ENCODE measurements around the gene ISOC2. TPM values are rescaled to one million over a fixed set of nuclear protein-coding genes. Genes with fewer than 3 reads are reported as not detected.

The ISOC2 gene
- total RNA-seq, 1 donor from 2014 or later = 58.7 TPM

- H3K4me3 ChIP-seq (ENCODE audit: low read depth, low read length) = peak overlapping the region; percentile 33
- TF ChIP-seq, protein P1, sequence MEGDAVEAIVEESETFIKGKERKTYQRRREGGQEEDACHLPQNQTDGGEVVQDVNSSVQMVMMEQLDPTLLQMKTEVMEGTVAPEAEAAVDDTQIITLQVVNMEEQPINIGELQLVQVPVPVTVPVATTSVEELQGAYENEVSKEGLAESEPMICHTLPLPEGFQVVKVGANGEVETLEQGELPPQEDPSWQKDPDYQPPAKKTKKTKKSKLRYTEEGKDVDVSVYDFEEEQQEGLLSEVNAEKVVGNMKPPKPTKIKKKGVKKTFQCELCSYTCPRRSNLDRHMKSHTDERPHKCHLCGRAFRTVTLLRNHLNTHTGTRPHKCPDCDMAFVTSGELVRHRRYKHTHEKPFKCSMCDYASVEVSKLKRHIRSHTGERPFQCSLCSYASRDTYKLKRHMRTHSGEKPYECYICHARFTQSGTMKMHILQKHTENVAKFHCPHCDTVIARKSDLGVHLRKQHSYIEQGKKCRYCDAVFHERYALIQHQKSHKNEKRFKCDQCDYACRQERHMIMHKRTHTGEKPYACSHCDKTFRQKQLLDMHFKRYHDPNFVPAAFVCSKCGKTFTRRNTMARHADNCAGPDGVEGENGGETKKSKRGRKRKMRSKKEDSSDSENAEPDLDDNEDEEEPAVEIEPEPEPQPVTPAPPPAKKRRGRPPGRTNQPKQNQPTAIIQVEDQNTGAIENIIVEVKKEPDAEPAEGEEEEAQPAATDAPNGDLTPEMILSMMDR (conservative IDR thresholded peaks at IDR 0.05; ENCODE audit: low read depth, low read length) = no peak
- DNase-seq (ENCODE audit: low read depth) = no peak
These were observed 32.3 kb upstream of the ISOC2 start for GRCh38 chr19:55493645-55494171.

DNA sequence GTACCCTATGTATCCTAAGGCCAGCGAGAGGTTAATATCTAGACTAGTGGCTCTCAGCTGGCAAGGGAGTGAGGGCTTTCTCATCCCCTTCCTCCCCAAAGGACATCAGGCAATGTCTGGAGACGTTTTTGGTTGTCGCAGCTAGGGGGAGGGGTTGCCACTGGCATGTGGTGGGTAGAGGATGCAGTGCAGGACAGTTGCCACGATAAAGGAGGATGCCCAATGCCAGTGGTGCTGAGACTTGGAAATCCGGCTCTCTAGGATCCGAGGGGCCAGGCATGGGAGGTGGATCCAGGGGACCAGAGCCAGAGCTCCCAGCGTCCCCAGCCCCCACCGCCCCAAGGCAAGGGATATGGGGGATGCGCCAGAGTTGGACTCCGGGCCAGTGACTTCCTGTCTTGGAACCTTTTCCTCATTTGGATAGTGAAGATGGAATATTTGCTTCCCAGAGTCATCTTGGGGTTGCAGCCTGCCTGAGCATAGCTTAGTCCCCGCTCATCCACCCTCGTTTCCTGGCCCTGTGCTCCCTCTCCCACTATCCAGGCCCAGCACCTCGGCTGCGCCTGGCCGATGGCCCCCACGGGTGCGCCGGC, 31.7 kb upstream of the ISOC2 start:
- DNase-seq (ENCODE audit: low read depth) = no peak
- H3K4me3 ChIP-seq (ENCODE audit: low read depth, low read length) = no peak overlapping the region
- TF ChIP-seq, protein P1 (conservative IDR thresholded peaks at IDR 0.05; ENCODE audit: low read depth, low read length) = no peak

GRCh38 chr19:55492362-55492944, 31.0 kb upstream of the ISOC2 start:
- TF ChIP-seq, protein P1 (conservative IDR thresholded peaks at IDR 0.05; ENCODE audit: low read depth, low read length) = no peak
- no peak overlapping the region for H3K4me3 ChIP-seq (ENCODE audit: low read depth, low read length)
- no peak for DNase-seq (ENCODE audit: low read depth)

- no peak overlapping the region for H3K4me3 ChIP-seq (ENCODE audit: low read depth, low read length)
- DNase-seq (ENCODE audit: low read depth) = no peak
- TF ChIP-seq, protein P1 (conservative IDR thresholded peaks at IDR 0.05; ENCODE audit: low read depth, low read length) = no peak
These were observed 30.3 kb upstream of the ISOC2 start for GRCh38 chr19:55491546-55492360.

- TF ChIP-seq, protein P1 (conservative IDR thresholded peaks at IDR 0.05; ENCODE audit: low read depth, low read length) = no peak
- no peak overlapping the region for H3K4me3 ChIP-seq (ENCODE audit: low read depth, low read length)
- DNase-seq (ENCODE audit: low read depth) = no peak
These were observed 29.3 kb upstream of the ISOC2 start for GRCh38 chr19:55490478-55491432.

GRCh38 chr19:55489711-55490477, 28.5 kb upstream of the ISOC2 start:
- no peak overlapping the region for H3K4me3 ChIP-seq (ENCODE audit: low read depth, low read length)
- TF ChIP-seq, protein P1 (conservative IDR thresholded peaks at IDR 0.05; ENCODE audit: low read depth, low read length) = no peak
- DNase-seq (ENCODE audit: low read depth) = no peak
